HepG2 (cell line): Measurements from ENCODE around the gene CD2AP. TPM values are rescaled to one million over a fixed set of nuclear protein-coding genes. Genes with fewer than 3 reads are reported as not detected.

Experiments
- ATAC-seq: fragments of 200-7000 bp; cut with Tn5 transposase; 3 replicates; pipeline ENCODE4 v1.9.1; 2020; ENCODE audit warnings: mild to moderate bottlenecking, moderate library complexity
- BruUV-seq: library from RNA; stranded (reverse); fragments of 400-500 nt; replicated peaks from 2 replicates; lab custom pipeline; 2021; lab: Mats Ljungman, UMichigan
- CTCF ChIA-PET: fragments of 300-600 bp; formaldehyde crosslinking; extraction: SDS; loops from one replicate; lab custom pipeline; 2021; ENCODE audit warnings: low total read pairs, inconsistent platforms, low intra/inter-chr PET ratio; lab: Yijun Ruan, JAX
- POLR2A ChIA-PET: fragments of 350-600 bp; sonication (Branson Sonifier 250); formaldehyde crosslinking; loops from one replicate; lab custom pipeline; 2020; ENCODE audit warnings: antibody characterized with exemption, inconsistent platforms; lab: Yijun Ruan, JAX
- DNase-seq: peaks from one replicate; pipeline ENCODE4 v3.0.0-alpha.2; 2015; ENCODE audit warnings: low spot score
- FAIRE-seq: peaks from 3 replicates; lab custom pipeline; 2011; peaks lifted over from hg19 to GRCh38; lab: Jason Lieb, UNC
- H2AFZ ChIP-seq: one replicate; pipeline ENCODE4 v1.6.1; 2011; ENCODE audit warnings: low read length, inconsistent platforms
- H3K27ac ChIP-seq: fragments of 300-600 bp; 3 replicates; pipeline ENCODE4 v1.8.0; 2011; ENCODE audit warnings: mixed run types, mild to moderate bottlenecking, mixed read lengths, low read length, inconsistent platforms; ENCODE audit not compliant: insufficient read depth; ENCODE audit errors: extremely low read length
- H3K27me3 ChIP-seq, 2 experiments: fragments of 200-600 bp in 1 of 2; 2 replicates in 1 of 2; 3 replicates in 1 of 2; pipeline versions ENCODE4 v1.6.0 to v1.8.0; 2011; ENCODE audit warnings: low read length in 2 of 2, mild to moderate bottlenecking in 2 of 2, moderate library complexity in 2 of 2, inconsistent platforms in 1 of 2; ENCODE audit not compliant: insufficient read depth in 2 of 2, control insufficient read depth in 1 of 2
- H3K36me3 ChIP-seq, 2 experiments: fragments of 200-600 bp in 1 of 2; replicated peaks in 1 of 2; 2 replicates in 1 of 2; 3 replicates in 1 of 2; pipeline versions ENCODE4 v1.5.1 to v1.8.0; 2011; ENCODE audit warnings: low read length in 2 of 2, inconsistent platforms in 1 of 2; ENCODE audit not compliant: insufficient read depth in 2 of 2, control insufficient read depth in 1 of 2
- H3K4me1 ChIP-seq: 2 replicates; pipeline ENCODE4 v1.5.1; 2012; ENCODE audit warnings: low read length, inconsistent platforms; ENCODE audit not compliant: insufficient read depth
- H3K4me2 ChIP-seq: 2 replicates; pipeline ENCODE4 v1.6.0; 2011; ENCODE audit warnings: low read depth, low read length, inconsistent platforms
- H3K4me3 ChIP-seq, 3 experiments: fragments of 200-600 bp in 1 of 3; sonication (generic), shearing (Covaris generic) in 1 of 3; replicated peaks in 1 of 3; 2 replicates each; pipeline ENCODE4 v1.5.1; 2011 to 2016; ENCODE audit warnings: low read length in 3 of 3, inconsistent platforms in 2 of 3, low read depth in 2 of 3, mild to moderate bottlenecking in 2 of 3, control low read depth in 1 of 3, mixed read lengths in 1 of 3; ENCODE audit not compliant: insufficient read depth in 1 of 3
- H3K79me2 ChIP-seq: one replicate; pipeline ENCODE4 v1.6.1; 2011; ENCODE audit warnings: low read length, inconsistent platforms; ENCODE audit not compliant: insufficient read depth
- H3K9ac ChIP-seq: 2 replicates; pipeline ENCODE4 v1.6.0; 2011; ENCODE audit warnings: mild to moderate bottlenecking, low read depth, low read length, inconsistent platforms; ENCODE audit not compliant: insufficient read depth
- H3K9me3 ChIP-seq: 2 replicates; pipeline ENCODE4 v1.5.1; 2012; ENCODE audit warnings: mild to moderate bottlenecking, low read length
- H4K20me1 ChIP-seq: 2 replicates; pipeline ENCODE4 v1.6.0; 2011; ENCODE audit warnings: inconsistent platforms, mild to moderate bottlenecking, low read length, moderate library complexity; ENCODE audit not compliant: insufficient read depth
- FLYWCH1 ChIP-seq: sonication (generic); formaldehyde crosslinking; IDR thresholded peaks from 2 replicates; pipeline ENCODE4 v1.8.1; 2023; ENCODE audit warnings: mild to moderate bottlenecking, missing genetic modification reagents
- HOXA9 ChIP-seq: sonication (generic); formaldehyde crosslinking; IDR thresholded peaks from 2 replicates; pipeline ENCODE4 v1.8.1; 2022; ENCODE audit warnings: missing genetic modification reagents, mild to moderate bottlenecking, moderate library complexity, borderline replicate concordance
- KLF15 ChIP-seq: sonication (generic); formaldehyde crosslinking; IDR thresholded peaks from 2 replicates; pipeline ENCODE4 v1.8.1; 2023; ENCODE audit warnings: borderline replicate concordance, mild to moderate bottlenecking, inconsistent platforms, missing genetic modification reagents, mixed read lengths
- MEIS2 ChIP-seq: sonication (generic); formaldehyde crosslinking; IDR thresholded peaks from 2 replicates; pipeline ENCODE4 v1.9.0; 2021; ENCODE audit warnings: mild to moderate bottlenecking, missing genetic modification reagents
- MYC ChIP-seq: sonication (generic); formaldehyde crosslinking; IDR thresholded peaks from 2 replicates; pipeline ENCODE4 v1.9.0; 2021; ENCODE audit warnings: missing genetic modification reagents, borderline replicate concordance
- RFXAP ChIP-seq: sonication (generic); formaldehyde crosslinking; IDR thresholded peaks from 2 replicates; pipeline ENCODE4 v1.4.0; 2020; ENCODE audit warnings: missing genetic modification reagents, borderline replicate concordance
- YY1 ChIP-seq: IDR thresholded peaks from 2 replicates; pipeline ENCODE4 v1.6.1; 2011; ENCODE audit warnings: low read length, low read depth, moderate library complexity, mild to moderate bottlenecking; ENCODE audit not compliant: insufficient read depth, insufficient replicate concordance
- ZBTB20 ChIP-seq: sonication (generic); formaldehyde crosslinking; IDR thresholded peaks from 2 replicates; pipeline ENCODE4 v1.8.1; 2023; ENCODE audit warnings: missing genetic modification reagents, low read depth, mild to moderate bottlenecking, borderline replicate concordance
- ZNF121 ChIP-seq: sonication (generic); formaldehyde crosslinking; IDR thresholded peaks from 2 replicates; pipeline ENCODE4 v1.5.0; 2020; ENCODE audit warnings: mild to moderate bottlenecking, missing genetic modification reagents
- ZNF138 ChIP-seq: sonication (generic); formaldehyde crosslinking; IDR thresholded peaks from 2 replicates; pipeline ENCODE4 v1.5.0; 2020; ENCODE audit warnings: mild to moderate bottlenecking, low read depth, missing genetic modification reagents
- ZNF343 ChIP-seq: sonication (generic); formaldehyde crosslinking; IDR thresholded peaks from 2 replicates; pipeline ENCODE4 v1.4.0; 2020; ENCODE audit warnings: mild to moderate bottlenecking, missing genetic modification reagents
- ZNF652 ChIP-seq: IDR thresholded peaks from 2 replicates; pipeline ENCODE4 v1.6.1; 2016; ENCODE audit warnings: low read depth, borderline replicate concordance
- in situ Hi-C: cut with HindIII; loops from 2 replicates; pipeline ENCODE4 v1.10.0; 2017; ENCODE audit warnings: low pct_unique_long_range_greater_than_20kb; ENCODE audit not compliant: extremely low pct_ligation_motif_present
- intact Hi-C: fragments of 100-400 bp; cut with micrococcal nuclease; formaldehyde crosslinking; loops from one replicate; pipeline ENCODE4 v1.10.0; 2022; ENCODE audit not compliant: unreplicated experiment
- polyA plus RNA-seq, 8 experiments: library from polyadenylated mRNA; depleted of rRNA in 3 of 8; stranded (reverse) in 7 of 8; unstranded in 1 of 8; fragments of >200 nt; fragmentation: Illumina TruSeq in 4 of 8; extraction: Trizol in 4 of 8; gene quantifications; 2 replicates each; pipeline versions ENCODE4 v1.2.1 to v1.2.3, GENCODE V29; 2011 to 2016; ENCODE audit warnings: low read depth in 4 of 8, missing spikeins in 1 of 8, mixed read lengths in 1 of 8; ENCODE audit not compliant: insufficient read depth in 1 of 8
- total RNA-seq, 5 experiments: library from RNA; depleted of rRNA; stranded (reverse); fragments of >200 nt; fragmentation: Illumina TruSeq; extraction: Trizol; gene quantifications; 2 replicates each; pipeline ENCODE4 v1.2.3, GENCODE V29; 2016; ENCODE audit warnings: low read depth in 1 of 5
- TF ChIP-seq, protein P1 (sequence below): sonication (generic); formaldehyde crosslinking; IDR thresholded peaks from 2 replicates; pipeline ENCODE4 v1.5.0; 2020; ENCODE audit warnings: missing genetic modification reagents
- TF ChIP-seq, protein P2 (sequence below): sonication (generic); formaldehyde crosslinking; IDR thresholded peaks from 2 replicates; pipeline ENCODE4 v1.4.0; 2020; ENCODE audit warnings: missing genetic modification reagents, borderline replicate concordance
- TF ChIP-seq, protein P3 (sequence below): sonication (generic); formaldehyde crosslinking; IDR thresholded peaks from 2 replicates; pipeline ENCODE4 v1.4.0; 2020; ENCODE audit warnings: missing genetic modification reagents

Gene CD2AP
- total and polyA plus RNA-seq, 2 of the 13 experiments (the other 11 are each of a cell fraction or from before 2014, with no cell fraction given), result 8.6 to 31.9 TPM

DNA sequence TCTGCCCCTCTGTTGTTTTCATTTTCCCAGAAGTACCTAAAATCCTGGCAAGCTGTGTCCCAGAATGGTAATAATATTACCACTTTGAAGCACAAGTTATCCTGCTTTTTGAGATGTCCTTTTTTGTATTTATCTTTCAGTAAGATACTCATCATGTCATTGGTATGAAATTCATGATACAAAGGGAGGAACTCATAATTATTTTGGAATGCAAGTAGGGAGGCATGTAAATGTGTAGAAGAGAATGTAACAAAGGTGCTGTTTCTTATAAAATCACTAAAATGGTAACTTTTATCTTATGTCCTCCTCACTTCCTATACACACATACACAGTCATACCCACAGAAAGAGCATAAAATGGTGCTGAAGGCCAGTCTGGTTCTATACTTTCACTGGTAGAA is 109.9 kb downstream of the CD2AP start:
- ATAC-seq (no peak), DNase-seq (no peak), FAIRE-seq (no peak)
- Histone ChIP-seq H3K9ac (no peak overlapping the region), H3K4me2 (no peak overlapping the region), H4K20me1 (no peaks in the 10 kb centered on the region), H3K27ac (no peak overlapping the region), H3K4me3 (no peak overlapping the region), H3K4me1 (no peaks in the 10 kb centered on the region), H3K27me3 (no peaks in the 10 kb centered on the region), H2AFZ (no peak overlapping the region), H3K79me2 (no peaks in the 10 kb centered on the region), H3K9me3 (no peaks in the 10 kb centered on the region), H3K36me3 (peaks cover 7 to 56% of the 10 kb centered on the region in 2 experiments)
- BruUV-seq, result no TSS peak
- ChIA-PET CTCF (no interaction called here), POLR2A (no interaction called here)
- in situ Hi-C loops, result no loop called here
- intact Hi-C loops, result no loop called here
- TF ChIP-seq ZNF138 (CRISPR knock-in tag) (no peak), ZNF121 (CRISPR knock-in tag) (no peak), MYC (CRISPR knock-in tag) (no peak), YY1 (no peak), MEIS2 (CRISPR knock-in tag) (no peak), HOXA9 (no peak), KLF15 (CRISPR knock-in tag) (no peak), ZBTB20 (CRISPR knock-in tag) (no peak), ZNF652 (CRISPR knock-in tag) (no peak), FLYWCH1 (no peak), ZNF343 (CRISPR knock-in tag) (no peak), RFXAP (CRISPR knock-in tag) (no peak)
- TF ChIP-seq, protein P1, sequence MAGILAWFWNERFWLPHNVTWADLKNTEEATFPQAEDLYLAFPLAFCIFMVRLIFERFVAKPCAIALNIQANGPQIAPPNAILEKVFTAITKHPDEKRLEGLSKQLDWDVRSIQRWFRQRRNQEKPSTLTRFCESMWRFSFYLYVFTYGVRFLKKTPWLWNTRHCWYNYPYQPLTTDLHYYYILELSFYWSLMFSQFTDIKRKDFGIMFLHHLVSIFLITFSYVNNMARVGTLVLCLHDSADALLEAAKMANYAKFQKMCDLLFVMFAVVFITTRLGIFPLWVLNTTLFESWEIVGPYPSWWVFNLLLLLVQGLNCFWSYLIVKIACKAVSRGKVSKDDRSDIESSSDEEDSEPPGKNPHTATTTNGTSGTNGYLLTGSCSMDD (CRISPR knock-in tag), result no peak
- TF ChIP-seq, protein P2, sequence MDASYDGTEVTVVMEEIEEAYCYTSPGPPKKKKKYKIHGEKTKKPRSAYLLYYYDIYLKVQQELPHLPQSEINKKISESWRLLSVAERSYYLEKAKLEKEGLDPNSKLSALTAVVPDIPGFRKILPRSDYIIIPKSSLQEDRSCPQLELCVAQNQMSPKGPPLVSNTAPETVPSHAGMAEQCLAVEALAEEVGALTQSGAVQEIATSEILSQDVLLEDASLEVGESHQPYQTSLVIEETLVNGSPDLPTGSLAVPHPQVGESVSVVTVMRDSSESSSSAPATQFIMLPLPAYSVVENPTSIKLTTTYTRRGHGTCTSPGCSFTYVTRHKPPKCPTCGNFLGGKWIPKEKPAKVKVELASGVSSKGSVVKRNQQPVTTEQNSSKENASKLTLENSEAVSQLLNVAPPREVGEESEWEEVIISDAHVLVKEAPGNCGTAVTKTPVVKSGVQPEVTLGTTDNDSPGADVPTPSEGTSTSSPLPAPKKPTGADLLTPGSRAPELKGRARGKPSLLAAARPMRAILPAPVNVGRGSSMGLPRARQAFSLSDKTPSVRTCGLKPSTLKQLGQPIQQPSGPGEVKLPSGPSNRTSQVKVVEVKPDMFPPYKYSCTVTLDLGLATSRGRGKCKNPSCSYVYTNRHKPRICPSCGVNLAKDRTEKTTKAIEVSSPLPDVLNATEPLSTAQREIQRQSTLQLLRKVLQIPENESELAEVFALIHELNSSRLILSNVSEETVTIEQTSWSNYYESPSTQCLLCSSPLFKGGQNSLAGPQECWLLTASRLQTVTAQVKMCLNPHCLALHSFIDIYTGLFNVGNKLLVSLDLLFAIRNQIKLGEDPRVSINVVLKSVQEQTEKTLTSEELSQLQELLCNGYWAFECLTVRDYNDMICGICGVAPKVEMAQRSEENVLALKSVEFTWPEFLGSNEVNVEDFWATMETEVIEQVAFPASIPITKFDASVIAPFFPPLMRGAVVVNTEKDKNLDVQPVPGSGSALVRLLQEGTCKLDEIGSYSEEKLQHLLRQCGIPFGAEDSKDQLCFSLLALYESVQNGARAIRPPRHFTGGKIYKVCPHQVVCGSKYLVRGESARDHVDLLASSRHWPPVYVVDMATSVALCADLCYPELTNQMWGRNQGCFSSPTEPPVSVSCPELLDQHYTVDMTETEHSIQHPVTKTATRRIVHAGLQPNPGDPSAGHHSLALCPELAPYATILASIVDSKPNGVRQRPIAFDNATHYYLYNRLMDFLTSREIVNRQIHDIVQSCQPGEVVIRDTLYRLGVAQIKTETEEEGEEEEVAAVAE (CRISPR knock-in tag), result no peak
- TF ChIP-seq, protein P3, sequence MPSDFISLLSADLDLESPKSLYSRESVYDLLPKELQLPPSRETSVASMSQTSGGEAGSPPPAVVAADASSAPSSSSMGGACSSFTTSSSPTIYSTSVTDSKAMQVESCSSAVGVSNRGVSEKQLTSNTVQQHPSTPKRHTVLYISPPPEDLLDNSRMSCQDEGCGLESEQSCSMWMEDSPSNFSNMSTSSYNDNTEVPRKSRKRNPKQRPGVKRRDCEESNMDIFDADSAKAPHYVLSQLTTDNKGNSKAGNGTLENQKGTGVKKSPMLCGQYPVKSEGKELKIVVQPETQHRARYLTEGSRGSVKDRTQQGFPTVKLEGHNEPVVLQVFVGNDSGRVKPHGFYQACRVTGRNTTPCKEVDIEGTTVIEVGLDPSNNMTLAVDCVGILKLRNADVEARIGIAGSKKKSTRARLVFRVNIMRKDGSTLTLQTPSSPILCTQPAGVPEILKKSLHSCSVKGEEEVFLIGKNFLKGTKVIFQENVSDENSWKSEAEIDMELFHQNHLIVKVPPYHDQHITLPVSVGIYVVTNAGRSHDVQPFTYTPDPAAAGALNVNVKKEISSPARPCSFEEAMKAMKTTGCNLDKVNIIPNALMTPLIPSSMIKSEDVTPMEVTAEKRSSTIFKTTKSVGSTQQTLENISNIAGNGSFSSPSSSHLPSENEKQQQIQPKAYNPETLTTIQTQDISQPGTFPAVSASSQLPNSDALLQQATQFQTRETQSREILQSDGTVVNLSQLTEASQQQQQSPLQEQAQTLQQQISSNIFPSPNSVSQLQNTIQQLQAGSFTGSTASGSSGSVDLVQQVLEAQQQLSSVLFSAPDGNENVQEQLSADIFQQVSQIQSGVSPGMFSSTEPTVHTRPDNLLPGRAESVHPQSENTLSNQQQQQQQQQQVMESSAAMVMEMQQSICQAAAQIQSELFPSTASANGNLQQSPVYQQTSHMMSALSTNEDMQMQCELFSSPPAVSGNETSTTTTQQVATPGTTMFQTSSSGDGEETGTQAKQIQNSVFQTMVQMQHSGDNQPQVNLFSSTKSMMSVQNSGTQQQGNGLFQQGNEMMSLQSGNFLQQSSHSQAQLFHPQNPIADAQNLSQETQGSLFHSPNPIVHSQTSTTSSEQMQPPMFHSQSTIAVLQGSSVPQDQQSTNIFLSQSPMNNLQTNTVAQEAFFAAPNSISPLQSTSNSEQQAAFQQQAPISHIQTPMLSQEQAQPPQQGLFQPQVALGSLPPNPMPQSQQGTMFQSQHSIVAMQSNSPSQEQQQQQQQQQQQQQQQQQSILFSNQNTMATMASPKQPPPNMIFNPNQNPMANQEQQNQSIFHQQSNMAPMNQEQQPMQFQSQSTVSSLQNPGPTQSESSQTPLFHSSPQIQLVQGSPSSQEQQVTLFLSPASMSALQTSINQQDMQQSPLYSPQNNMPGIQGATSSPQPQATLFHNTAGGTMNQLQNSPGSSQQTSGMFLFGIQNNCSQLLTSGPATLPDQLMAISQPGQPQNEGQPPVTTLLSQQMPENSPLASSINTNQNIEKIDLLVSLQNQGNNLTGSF (CRISPR knock-in tag), result no peak
